Activated CD4-positive, alpha-beta memory T cell treated with anti-CD3 and anti-CD28 coated beads, Interleukin-2, amount 10 ng/mL, durations not matched to agents 7 days and 5 days (primary cell): ENCODE measurements around the gene TAF6L. TPM values are rescaled to one million over a fixed set of nuclear protein-coding genes. Genes with fewer than 3 reads are reported as not detected.
"Not testable (repeated sequence)": the region's sequence is repeated elsewhere in the genome, so short reads cannot be mapped to it uniquely, and the experiment has no call there.

Source experiments
- CTCF ChIA-PET: fragments of 350-600 bp; sonication (Branson Sonifier 250); formaldehyde crosslinking; loops from one replicate; lab custom pipeline; 2021; ENCODE audit warnings: antibody characterized with exemption, inconsistent platforms; lab: Charles Lee
- POLR2A ChIA-PET: fragments of 350-600 bp; sonication (Branson Sonifier 250); formaldehyde crosslinking; loops from one replicate; lab custom pipeline; 2021; ENCODE audit warnings: antibody characterized with exemption; lab: Charles Lee
- DNase-seq: peaks from one replicate; pipeline ENCODE4 v3.0.0-alpha.2; 2020
- H3K27ac Mint-ChIP-seq: one replicate; pipeline ENCODE4 v1.8.0; 2021; ENCODE audit warnings: mild to moderate bottlenecking, mixed read lengths
- H3K27me3 Mint-ChIP-seq: one replicate; pipeline ENCODE4 v1.8.0; 2021; ENCODE audit warnings: mixed read lengths
- H3K36me3 Mint-ChIP-seq: one replicate; pipeline ENCODE4 v1.8.0; 2021; ENCODE audit warnings: low read depth, mixed read lengths
- H3K4me1 Mint-ChIP-seq: one replicate; pipeline ENCODE4 v1.8.0; 2021; ENCODE audit warnings: mixed read lengths
- H3K4me3 Mint-ChIP-seq: one replicate; pipeline ENCODE4 v1.8.0; 2021; ENCODE audit warnings: mild to moderate bottlenecking, mixed read lengths
- H3K9me3 Mint-ChIP-seq: one replicate; pipeline ENCODE4 v1.8.0; 2021; ENCODE audit warnings: mixed read lengths
- total RNA-seq, 2 experiments: library from RNA; stranded (reverse); gene quantifications; one replicate each; pipeline ENCODE4 v1.2.3, GENCODE V29; 2021

TAF6L gene
- total RNA-seq, 2 experiments from 2014 or later = 15.2 to 16.0 TPM

DNA sequence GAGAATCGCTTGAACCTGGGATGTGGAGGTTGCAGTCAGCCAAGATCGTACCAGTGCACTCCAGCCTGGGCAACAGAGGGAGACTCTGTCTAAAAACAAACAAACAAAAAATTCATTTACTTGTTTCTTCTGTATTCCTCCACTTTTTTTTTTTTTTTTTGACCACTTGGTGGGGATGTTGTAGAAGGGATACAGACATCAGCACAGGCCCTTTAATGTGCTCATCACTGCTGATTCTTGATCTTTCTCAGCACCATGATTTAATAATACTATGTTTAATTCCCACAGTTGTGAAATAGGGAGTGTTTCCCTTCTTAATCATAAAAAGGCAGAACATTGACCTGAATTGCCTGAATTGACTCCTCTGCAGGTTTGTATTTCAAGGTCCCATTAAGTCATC, 38.4 kb upstream of the TAF6L start:
- no peaks in the 10 kb centered on the region for H3K9me3 Mint-ChIP-seq
- no peak overlapping the region for H3K27ac Mint-ChIP-seq
- DNase-seq = no peak
- H3K4me1 Mint-ChIP-seq = peaks cover 27% of the 10 kb centered on the region
- H3K4me3 Mint-ChIP-seq = no peak overlapping the region
- ChIA-PET POLR2A (interaction anchor here (1.3 to 7.3 kb wide), 2 partner anchors 21 to 107 kb away, joined by 4 to 130 read pairs; partner anchors contain the start of genes WDR74 and ZBTB3), CTCF (interaction anchor here (0.7 to 1.0 kb wide), 2 partner anchors 44 to 107 kb away, joined by 3 to 4 read pairs; no protein-coding TSS in a partner anchor)
- peaks cover 34% of the 10 kb centered on the region for H3K36me3 Mint-ChIP-seq
- no peaks in the 10 kb centered on the region for H3K27me3 Mint-ChIP-seq

DNA sequence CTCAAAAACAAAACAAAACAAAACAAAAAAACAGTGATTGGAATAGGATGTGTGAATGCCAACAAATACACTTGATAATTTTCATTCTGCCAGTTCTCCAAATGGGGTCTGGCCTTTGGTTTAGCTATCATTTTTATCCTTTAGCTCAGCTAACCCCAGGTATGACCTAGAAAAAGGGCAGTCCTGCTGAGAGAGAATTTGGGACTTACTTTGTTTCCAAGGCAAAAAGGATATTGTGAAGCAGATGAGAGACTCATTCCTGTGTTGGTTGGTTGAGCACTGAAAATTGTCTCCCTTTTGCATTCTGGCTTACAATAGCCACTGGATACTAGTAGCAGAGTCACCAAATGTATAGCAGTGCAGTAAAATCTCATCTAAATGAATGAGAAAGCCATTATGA, 34.0 kb upstream of the TAF6L start:
- Mint-ChIP-seq H3K9me3 (no peaks in the 10 kb centered on the region), H3K4me1 (peaks cover 7% of the 10 kb centered on the region), H3K27me3 (no peaks in the 10 kb centered on the region), H3K36me3 (peaks cover 37% of the 10 kb centered on the region), H3K4me3 (no peak overlapping the region), H3K27ac (no peak overlapping the region)
- ChIA-PET POLR2A (interaction anchor here (1.0 to 1.2 kb wide), 3 partner anchors 11 to 68 kb away, joined by 3 to 4 read pairs (median 3); partner anchors contain the start of gene NXF1), CTCF (interaction anchor here (0.9 to 1.5 kb wide), 2 partner anchors 17 to 38 kb away, joined by 3 read pairs; partner anchors contain the start of gene ZBTB3)
- DNase-seq = no peak

DNA sequence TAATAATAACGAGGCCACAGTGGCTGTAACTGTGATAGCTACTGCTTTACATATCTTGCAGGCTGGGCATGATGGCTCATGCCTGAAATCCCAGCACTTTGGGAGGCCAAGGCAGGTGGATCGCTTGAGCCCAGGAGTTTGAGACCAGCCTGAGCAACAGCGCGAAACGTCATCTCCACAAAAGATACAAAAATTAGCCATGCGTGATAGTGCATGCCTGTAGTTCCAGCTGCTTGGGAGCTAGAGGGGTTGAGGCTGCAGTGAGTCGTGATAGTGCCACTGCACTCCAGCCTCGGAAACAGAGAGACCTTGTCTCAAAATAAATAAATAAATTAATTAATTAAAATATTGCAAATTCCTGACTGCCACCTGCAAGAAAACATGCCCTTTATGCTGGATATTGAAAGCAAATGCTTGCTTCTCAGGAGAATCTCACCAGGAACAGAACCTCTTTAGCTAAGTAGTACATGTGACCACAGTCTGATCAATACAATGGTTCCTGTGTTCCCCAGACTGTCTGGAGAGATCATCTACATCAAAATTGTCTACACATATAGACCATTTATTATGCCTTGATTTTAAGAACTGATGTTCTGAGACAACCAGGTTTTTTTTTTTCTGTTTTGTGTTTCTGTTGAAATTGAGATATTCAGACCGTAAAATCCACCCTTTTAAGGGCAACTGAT, 23.6 kb upstream of the TAF6L start:
- ChIA-PET POLR2A (interaction anchor here (0.7 to 2.7 kb wide), 6 partner anchors 11 to 156 kb away, joined by 3 to 8 read pairs (median 4); partner anchors contain the start of genes HNRNPUL2, POLR2G, TTC9C and TUT1), CTCF (interaction anchor here (1.2 to 1.5 kb wide), 4 partner anchors 13 to 114 kb away, joined by 3 to 7 read pairs (median 4); no protein-coding TSS in a partner anchor)
- no peak overlapping the region for H3K4me3 Mint-ChIP-seq
- H3K36me3 Mint-ChIP-seq = peaks cover 11% of the 10 kb centered on the region
- H3K4me1 Mint-ChIP-seq = peaks cover 19% of the 10 kb centered on the region
- no peak for DNase-seq
- H3K9me3 Mint-ChIP-seq = no peaks in the 10 kb centered on the region
- no peaks in the 10 kb centered on the region for H3K27me3 Mint-ChIP-seq
- no peak overlapping the region for H3K27ac Mint-ChIP-seq

DNA sequence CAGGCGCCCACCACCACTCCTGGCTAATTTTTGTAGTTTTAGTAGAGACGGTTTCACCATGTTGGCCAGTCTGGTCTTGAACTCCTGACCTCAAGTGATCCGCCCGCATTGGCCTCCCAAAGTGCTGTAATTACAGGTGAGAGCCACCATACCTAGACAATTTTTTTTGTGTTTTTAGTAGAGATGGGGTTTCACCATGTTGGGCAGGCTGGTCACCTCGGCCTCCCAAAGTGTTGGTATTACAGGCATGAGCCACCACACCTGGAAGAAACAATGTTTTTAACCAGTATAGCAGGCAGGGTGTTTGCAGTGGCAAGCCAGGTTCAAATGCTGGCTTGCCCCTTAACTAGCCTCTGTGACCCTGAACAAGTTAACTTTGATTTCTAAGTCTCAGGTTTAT, 21.3 kb upstream of the TAF6L start:
- not testable (repeated sequence) for H3K9me3 Mint-ChIP-seq, DNase-seq, H3K27me3 Mint-ChIP-seq, H3K27ac Mint-ChIP-seq, H3K4me3 Mint-ChIP-seq
- Mint-ChIP-seq H3K4me1 (peaks cover 33% of the 10 kb centered on the region), H3K36me3 (peaks cover 11% of the 10 kb centered on the region)
- ChIA-PET CTCF (interaction anchor here (0.7 kb wide), 1 partner anchor 348 kb away, joined by 3 read pairs; no protein-coding TSS in a partner anchor), POLR2A (interaction anchor here (0.6 to 1.9 kb wide), 2 partner anchors 12 to 91 kb away, joined by 4 to 5 read pairs; partner anchors contain the start of gene POLR2G)

DNA sequence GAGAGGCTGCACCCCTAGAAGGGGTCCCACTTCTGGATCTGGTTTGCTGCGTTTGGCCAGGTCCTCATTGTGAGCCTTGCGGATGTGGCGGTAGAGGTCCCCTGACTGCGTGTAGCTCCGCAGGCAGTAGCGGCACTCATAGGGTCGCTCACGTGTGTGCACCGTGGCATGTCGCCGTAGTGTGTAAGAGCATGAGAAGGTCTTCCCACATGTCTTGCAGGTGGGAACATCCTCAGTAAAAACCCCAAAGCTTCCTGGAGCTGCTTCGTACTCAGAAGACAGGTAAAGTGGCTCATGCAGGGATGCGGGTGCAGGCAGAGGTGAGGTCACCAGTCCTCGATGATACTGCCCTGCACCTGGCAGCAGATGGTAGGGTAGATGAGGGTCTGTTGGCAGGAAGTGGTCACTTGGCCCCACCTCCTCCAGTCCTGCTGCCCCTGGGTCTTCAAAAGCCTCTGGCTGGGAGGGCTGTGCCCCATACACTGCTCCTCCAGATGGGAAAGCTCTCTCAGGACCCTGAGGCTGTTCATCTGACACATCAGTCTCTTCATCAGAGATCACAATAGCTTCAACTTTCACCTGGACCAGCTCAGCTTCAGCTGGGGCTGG, 18.9 kb upstream of the TAF6L start:
- CTCF ChIA-PET = interaction anchor here (1.3 to 2.2 kb wide), 3 partner anchors 9 to 195 kb away, joined by 3 to 7 read pairs (median 5); partner anchors contain the start of genes POLR2G and TMEM179B
- no peak for DNase-seq
- peak overlapping the region; percentile 93 for H3K27ac Mint-ChIP-seq
- H3K9me3 Mint-ChIP-seq = no peaks in the 10 kb centered on the region
- H3K36me3 Mint-ChIP-seq = peaks cover 11% of the 10 kb centered on the region
- no peaks in the 10 kb centered on the region for H3K27me3 Mint-ChIP-seq
- H3K4me1 Mint-ChIP-seq = peaks cover 36% of the 10 kb centered on the region
- POLR2A ChIA-PET = interaction anchor here (1.2 to 5.2 kb wide), 13 partner anchors 11 to 161 kb away, joined by 3 to 90 read pairs (median 12); partner anchors contain the start of genes C11orf98, CSKMT, GANAB and HNRNPUL2
- peak overlapping the region; percentile 11 for H3K4me3 Mint-ChIP-seq

DNA sequence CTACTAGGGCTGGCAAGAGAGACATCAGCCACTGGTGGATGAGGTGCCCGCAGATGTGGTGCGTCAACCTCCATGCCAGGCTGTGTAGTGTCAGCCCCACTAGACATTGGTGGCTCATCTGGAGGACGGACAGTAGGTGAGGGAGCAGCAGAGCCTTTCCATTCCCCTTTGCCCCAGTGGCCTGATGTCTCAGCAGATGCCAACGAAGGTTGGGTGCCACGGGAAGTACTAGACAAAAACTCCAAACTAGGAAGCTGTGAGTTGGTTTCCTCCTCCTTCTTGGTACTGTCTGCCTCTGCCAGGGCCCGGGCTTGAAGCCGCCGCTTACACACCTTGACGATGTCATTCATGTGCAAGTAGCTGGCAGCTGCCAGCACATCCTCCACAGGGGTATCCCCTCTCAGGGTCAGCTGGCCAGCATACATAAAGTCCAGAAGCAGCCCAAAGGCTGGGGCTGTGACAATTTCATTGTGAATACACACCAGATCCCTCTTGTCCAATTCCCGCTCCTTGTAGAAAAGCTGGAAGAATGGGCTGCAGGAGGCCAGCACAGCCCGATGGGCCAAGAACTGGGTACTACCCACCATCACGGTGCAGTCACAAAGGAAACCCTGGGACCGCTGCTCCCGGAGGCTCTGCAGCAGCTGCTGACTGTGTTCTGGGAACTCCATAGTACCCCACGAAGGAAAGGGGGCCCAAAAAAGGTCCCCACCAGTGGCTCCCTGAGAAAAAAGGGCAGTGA, 18.0 kb upstream of the TAF6L start:
- Mint-ChIP-seq H3K4me3 (peak overlapping the region; percentile 95), H3K27me3 (no peaks in the 10 kb centered on the region), H3K9me3 (no peaks in the 10 kb centered on the region), H3K4me1 (peaks cover 36% of the 10 kb centered on the region), H3K36me3 (peaks cover 11% of the 10 kb centered on the region), H3K27ac (peak overlapping the region; percentile 93)
- ChIA-PET CTCF (interaction anchor here (0.9 to 2.2 kb wide), 23 partner anchors 9 to 196 kb away, joined by 3 to 30 read pairs (median 5); partner anchors contain the start of genes B3GAT3, EEF1G, HNRNPUL2 and POLR2G), POLR2A (interaction anchor here (0.8 to 5.2 kb wide), 39 partner anchors 8 to 201 kb away, joined by 3 to 90 read pairs (median 6); partner anchors contain the start of genes C11orf98, CSKMT, GANAB and GNG3)
- no peak for DNase-seq

DNA sequence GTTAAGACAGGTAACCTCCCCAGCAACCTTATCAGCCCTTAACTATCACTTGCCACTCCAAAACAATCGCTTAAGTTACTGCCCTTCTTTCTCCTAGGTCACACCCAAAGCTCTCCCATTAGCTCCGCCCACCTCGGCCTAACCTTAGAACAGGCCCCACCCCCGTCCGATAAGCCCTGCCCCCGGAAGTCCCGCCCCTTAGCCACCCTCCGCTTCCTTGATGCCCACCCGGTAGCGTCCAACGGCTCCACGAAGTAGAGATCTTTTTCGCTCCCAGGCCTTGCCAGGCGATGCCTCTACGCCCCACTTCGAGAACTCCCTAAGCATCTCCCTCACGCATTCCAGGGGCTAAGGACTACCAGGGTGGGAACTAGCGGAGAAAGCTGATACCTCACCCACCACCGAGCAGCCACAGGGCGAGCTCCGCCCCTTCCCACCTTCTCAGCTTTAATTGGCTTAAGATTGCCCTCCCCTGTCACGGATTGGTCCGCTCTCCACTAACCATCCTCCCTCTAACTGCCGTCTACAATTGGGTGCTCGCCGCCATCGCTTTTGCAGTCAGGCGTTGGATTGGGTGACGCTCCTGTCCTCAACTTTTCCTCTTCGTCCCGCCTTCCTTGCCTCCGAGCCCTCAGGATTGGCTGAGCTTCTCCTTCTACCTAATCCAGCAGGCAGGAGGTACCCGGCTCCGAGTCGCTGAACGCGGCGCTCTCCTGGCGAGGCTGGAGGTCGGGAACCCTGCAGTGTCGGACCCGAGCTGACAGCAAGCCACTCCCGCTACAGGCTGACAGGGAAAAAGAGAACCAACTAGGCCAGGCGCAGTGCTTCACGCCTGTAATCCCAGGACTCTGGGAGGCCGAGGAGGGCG, 17.2 kb upstream of the TAF6L start, which contains the start of gene ZBTB3:
TSS of gene ZBTB3 (minus strand) at position 425 of the 868 bp plus-strand sequence. CDS start 496 bp downstream, outside the sequence.
- peak; percentile 97 for DNase-seq
- Mint-ChIP-seq H3K27me3 (no peaks in the 10 kb centered on the region), H3K27ac (peak within 1 kb of the TSS; percentile 93), H3K4me3 (peak within 1 kb of the TSS; percentile 95), H3K9me3 (no peaks in the 10 kb centered on the region), H3K36me3 (peaks cover 8% of the 10 kb centered on the region), H3K4me1 (peaks cover 33% of the 10 kb centered on the region)
- CTCF ChIA-PET = interaction anchor here (0.6 to 2.1 kb wide), 31 partner anchors 8 to 196 kb away, joined by 3 to 30 read pairs (median 4); partner anchors contain the start of genes B3GAT3, EEF1G, HNRNPUL2 and POLR2G
- POLR2A ChIA-PET = interaction anchor here (0.5 to 5.2 kb wide), 51 partner anchors 9 to 1432 kb away, joined by 3 to 90 read pairs (median 4); partner anchors contain the start of genes C11orf98, CSKMT, GANAB and GNG3

DNA sequence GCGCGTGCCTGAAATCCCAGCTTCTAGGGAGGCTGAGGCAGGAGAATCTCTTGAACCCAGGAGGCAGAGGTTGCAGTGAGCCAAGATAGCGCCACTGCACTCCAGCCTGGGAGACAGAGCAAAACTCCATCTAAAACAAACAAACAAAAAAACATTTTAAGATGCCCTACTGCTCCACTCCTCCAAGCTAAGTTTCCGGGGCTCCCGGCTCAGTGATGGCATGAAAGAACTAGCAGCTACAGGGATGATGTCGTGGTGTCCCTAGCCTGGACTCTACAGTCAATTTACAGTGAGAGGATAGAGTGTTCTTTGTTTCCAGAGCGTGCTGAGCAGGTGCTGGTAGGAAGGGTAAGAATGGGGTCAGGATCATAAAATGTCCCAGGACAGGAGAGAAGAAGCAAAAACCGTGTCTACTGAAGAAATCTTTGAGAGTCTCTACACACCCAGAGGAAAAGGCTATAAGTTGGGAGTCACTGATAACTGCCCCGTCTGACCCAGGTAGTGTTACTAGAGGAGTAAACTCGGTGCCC, 16.0 kb upstream of the TAF6L start:
- Mint-ChIP-seq H3K9me3 (no peaks in the 10 kb centered on the region), H3K4me3 (peak overlapping the region; percentile 95), H3K36me3 (peaks cover 5% of the 10 kb centered on the region), H3K4me1 (peaks cover 24% of the 10 kb centered on the region), H3K27me3 (no peaks in the 10 kb centered on the region), H3K27ac (peak overlapping the region; percentile 19)
- POLR2A ChIA-PET = interaction anchor here (0.7 to 5.2 kb wide), 16 partner anchors 8 to 1431 kb away, joined by 3 to 90 read pairs (median 8); partner anchors contain the start of genes GANAB, GNG3, HNRNPUL2 and INTS5
- CTCF ChIA-PET = interaction anchor here (1.8 to 2.1 kb wide), 3 partner anchors 61 to 100 kb away, joined by 6 to 8 read pairs (median 7); no protein-coding TSS in a partner anchor
- DNase-seq = no peak

DNA sequence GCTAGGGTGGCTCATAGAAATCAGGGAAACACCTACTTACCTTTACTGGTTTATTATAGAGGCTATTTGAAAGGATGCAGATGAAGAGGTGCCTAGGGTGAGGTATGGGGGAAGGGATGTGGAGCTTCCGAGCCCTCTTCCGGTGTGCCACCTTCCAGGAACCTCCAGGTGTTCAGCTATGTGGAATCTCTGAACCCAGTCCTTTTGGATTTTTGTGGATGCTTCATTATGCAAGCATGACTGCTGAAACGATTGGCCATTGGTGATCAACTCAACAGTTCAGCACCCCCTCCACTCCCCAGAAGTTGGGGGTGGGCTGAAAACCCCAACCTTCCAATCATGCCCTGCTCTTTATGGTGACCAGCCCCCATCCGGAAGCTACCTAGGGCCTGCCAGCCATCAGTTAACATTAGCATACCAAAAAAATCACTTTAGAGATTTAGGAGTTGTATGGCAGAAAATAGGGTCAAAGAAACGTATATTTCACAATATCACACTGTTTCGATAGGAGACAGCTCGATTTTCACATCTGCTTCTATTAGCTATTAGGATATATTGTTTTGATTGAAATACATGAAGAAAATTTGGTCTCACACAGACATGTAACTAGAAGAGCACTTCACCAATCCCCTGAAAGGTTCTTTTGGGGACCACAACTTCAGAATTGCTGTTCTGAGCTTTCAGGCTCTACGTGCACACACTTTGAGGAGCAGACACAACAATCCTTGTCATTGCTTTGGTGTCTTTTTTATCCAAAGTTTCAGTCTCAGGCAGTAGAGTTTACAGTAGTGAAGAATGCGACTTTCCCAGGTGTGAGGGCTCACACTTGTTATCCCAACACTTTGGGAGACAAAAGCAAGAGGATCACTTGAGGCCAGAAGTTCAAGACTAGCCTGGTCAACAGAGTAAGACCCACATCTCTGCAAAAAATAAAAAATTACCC, 13.1 kb upstream of the TAF6L start:
- H3K4me1 Mint-ChIP-seq = peaks cover 32% of the 10 kb centered on the region
- ChIA-PET CTCF (interaction anchor here (0.6 to 2.0 kb wide), 2 partner anchors 28 to 194 kb away, joined by 4 to 11 read pairs; partner anchors contain the start of gene TMEM179B), POLR2A (interaction anchor here (0.7 to 5.9 kb wide), 6 partner anchors 10 to 83 kb away, joined by 3 to 44 read pairs (median 4); partner anchors contain the start of genes HNRNPUL2 and TMEM179B)
- no peak overlapping the region for H3K27ac Mint-ChIP-seq
- H3K4me3 Mint-ChIP-seq = no peak overlapping the region
- no peaks in the 10 kb centered on the region for H3K9me3 Mint-ChIP-seq
- H3K27me3 Mint-ChIP-seq = no peaks in the 10 kb centered on the region
- no peak for DNase-seq
- H3K36me3 Mint-ChIP-seq = peaks cover 7% of the 10 kb centered on the region

DNA sequence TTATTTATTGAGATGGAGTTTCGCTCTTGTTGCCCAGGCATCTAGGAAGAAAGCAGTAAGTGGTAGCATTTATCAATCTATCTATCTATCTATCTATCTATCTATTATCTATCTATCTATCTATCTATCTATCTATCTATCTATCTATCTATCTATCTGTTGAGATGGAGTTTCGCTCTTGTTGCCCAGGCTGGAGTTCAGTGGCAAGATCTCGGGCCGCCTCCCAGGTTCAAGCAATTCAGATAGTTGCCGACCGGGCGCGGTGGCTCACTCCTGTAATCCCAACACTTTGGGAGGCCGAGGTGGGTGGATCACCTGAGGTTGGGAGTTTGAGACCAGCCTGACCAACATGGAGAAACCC, 10.3 kb upstream of the TAF6L start:
- Mint-ChIP-seq H3K36me3 (peaks cover 17% of the 10 kb centered on the region), H3K4me3 (peak overlapping the region; percentile 91), H3K4me1 (peaks cover 23% of the 10 kb centered on the region), H3K27ac (peak overlapping the region; percentile 93)
- ChIA-PET CTCF (interaction anchor here (1.0 to 3.6 kb wide), 10 partner anchors 7 to 169 kb away, joined by 3 to 40 read pairs (median 4); partner anchors contain the start of genes HNRNPUL2, TAF6L, TMEM179B and TTC9C), POLR2A (interaction anchor here (0.8 to 5.9 kb wide), 19 partner anchors 7 to 186 kb away, joined by 3 to 44 read pairs (median 7); partner anchors contain the start of genes BSCL2, C11orf98, CSKMT and GNG3)
- H3K9me3 Mint-ChIP-seq, H3K27me3 Mint-ChIP-seq, DNase-seq: not testable (repeated sequence)
